HepG2 (cell line): ENCODE results near the gene PIEZO2. TPM values are rescaled to one million over a fixed set of nuclear protein-coding genes. Genes with fewer than 3 reads are reported as not detected.
A peak's percentile ranks its signal among the peaks of the same experiment; 100 is the strongest.

Experiments used
- ATAC-seq: fragments of 200-7000 bp; cut with Tn5 transposase; 3 replicates; pipeline ENCODE4 v1.9.1; 2020; ENCODE audit warnings: mild to moderate bottlenecking, moderate library complexity
- BruUV-seq: library from RNA; stranded (reverse); fragments of 400-500 nt; replicated peaks from 2 replicates; lab custom pipeline; 2021; lab: Mats Ljungman, UMichigan
- CTCF ChIA-PET: fragments of 300-600 bp; formaldehyde crosslinking; extraction: SDS; loops from one replicate; lab custom pipeline; 2021; ENCODE audit warnings: low total read pairs, inconsistent platforms, low intra/inter-chr PET ratio; lab: Yijun Ruan, JAX
- POLR2A ChIA-PET: fragments of 350-600 bp; sonication (Branson Sonifier 250); formaldehyde crosslinking; loops from one replicate; lab custom pipeline; 2020; ENCODE audit warnings: antibody characterized with exemption, inconsistent platforms; lab: Yijun Ruan, JAX
- DNase-seq: peaks from one replicate; pipeline ENCODE4 v3.0.0-alpha.2; 2015; ENCODE audit warnings: low spot score
- FAIRE-seq: peaks from 3 replicates; lab custom pipeline; 2011; peaks lifted over from hg19 to GRCh38; lab: Jason Lieb, UNC
- H2AFZ ChIP-seq: one replicate; pipeline ENCODE4 v1.6.1; 2011; ENCODE audit warnings: low read length, inconsistent platforms
- H3K27ac ChIP-seq: fragments of 300-600 bp; 3 replicates; pipeline ENCODE4 v1.8.0; 2011; ENCODE audit warnings: mixed run types, mild to moderate bottlenecking, mixed read lengths, low read length, inconsistent platforms; ENCODE audit not compliant: insufficient read depth; ENCODE audit errors: extremely low read length
- H3K27me3 ChIP-seq, 2 experiments: fragments of 200-600 bp in 1 of 2; 2 replicates in 1 of 2; 3 replicates in 1 of 2; pipeline versions ENCODE4 v1.6.0 to v1.8.0; 2011; ENCODE audit warnings: low read length in 2 of 2, mild to moderate bottlenecking in 2 of 2, moderate library complexity in 2 of 2, inconsistent platforms in 1 of 2; ENCODE audit not compliant: insufficient read depth in 2 of 2, control insufficient read depth in 1 of 2
- H3K36me3 ChIP-seq, 2 experiments: fragments of 200-600 bp in 1 of 2; replicated peaks in 1 of 2; 2 replicates in 1 of 2; 3 replicates in 1 of 2; pipeline versions ENCODE4 v1.5.1 to v1.8.0; 2011; ENCODE audit warnings: low read length in 2 of 2, inconsistent platforms in 1 of 2; ENCODE audit not compliant: insufficient read depth in 2 of 2, control insufficient read depth in 1 of 2
- H3K4me1 ChIP-seq: 2 replicates; pipeline ENCODE4 v1.5.1; 2012; ENCODE audit warnings: low read length, inconsistent platforms; ENCODE audit not compliant: insufficient read depth
- H3K4me2 ChIP-seq: 2 replicates; pipeline ENCODE4 v1.6.0; 2011; ENCODE audit warnings: low read depth, low read length, inconsistent platforms
- H3K4me3 ChIP-seq, 3 experiments: fragments of 200-600 bp in 1 of 3; sonication (generic), shearing (Covaris generic) in 1 of 3; replicated peaks in 1 of 3; 2 replicates each; pipeline ENCODE4 v1.5.1; 2011 to 2016; ENCODE audit warnings: low read length in 3 of 3, inconsistent platforms in 2 of 3, low read depth in 2 of 3, mild to moderate bottlenecking in 2 of 3, control low read depth in 1 of 3, mixed read lengths in 1 of 3; ENCODE audit not compliant: insufficient read depth in 1 of 3
- H3K79me2 ChIP-seq: one replicate; pipeline ENCODE4 v1.6.1; 2011; ENCODE audit warnings: low read length, inconsistent platforms; ENCODE audit not compliant: insufficient read depth
- H3K9ac ChIP-seq: 2 replicates; pipeline ENCODE4 v1.6.0; 2011; ENCODE audit warnings: mild to moderate bottlenecking, low read depth, low read length, inconsistent platforms; ENCODE audit not compliant: insufficient read depth
- H3K9me3 ChIP-seq: 2 replicates; pipeline ENCODE4 v1.5.1; 2012; ENCODE audit warnings: mild to moderate bottlenecking, low read length
- H4K20me1 ChIP-seq: 2 replicates; pipeline ENCODE4 v1.6.0; 2011; ENCODE audit warnings: inconsistent platforms, mild to moderate bottlenecking, low read length, moderate library complexity; ENCODE audit not compliant: insufficient read depth
- ATF1 ChIP-seq: IDR thresholded peaks from 2 replicates; pipeline ENCODE4 v1.6.1; 2016; ENCODE audit warnings: mild to moderate bottlenecking, control low read depth
- FOXO1 ChIP-seq: sonication (generic); formaldehyde crosslinking; IDR thresholded peaks from 2 replicates; pipeline ENCODE4 v1.4.0; 2020; ENCODE audit warnings: missing genetic modification reagents
- GMEB1 ChIP-seq: sonication (generic); formaldehyde crosslinking; IDR thresholded peaks from 2 replicates; pipeline ENCODE4 v1.5.1; 2020; ENCODE audit warnings: missing genetic modification reagents, mild to moderate bottlenecking, borderline replicate concordance
- GMEB2 ChIP-seq: IDR thresholded peaks from 2 replicates; pipeline ENCODE4 v1.6.1; 2016; ENCODE audit warnings: missing biosample characterization, missing genetic modification reagents, low read depth
- HNF4A ChIP-seq: sonication (generic); formaldehyde crosslinking; IDR thresholded peaks from 2 replicates; pipeline ENCODE4 v1.4.0; 2020; ENCODE audit warnings: missing genetic modification reagents
- LCORL ChIP-seq, 2 experiments: fragments of 450-650 bp in 1 of 2; sonication (generic) in 1 of 2; formaldehyde crosslinking in 1 of 2; IDR thresholded peaks; 2 replicates each; pipeline versions ENCODE4 v1.5.0 to v1.6.1; 2017 to 2020; ENCODE audit warnings: antibody characterized with exemption in 1 of 2, missing genetic modification reagents in 1 of 2
- MYNN ChIP-seq: sonication (generic); formaldehyde crosslinking; IDR thresholded peaks from 2 replicates; pipeline ENCODE4 v1.4.0; 2020; ENCODE audit warnings: mild to moderate bottlenecking, low read depth, missing genetic modification reagents
- PRDM4 ChIP-seq: sonication (generic); formaldehyde crosslinking; IDR thresholded peaks from 2 replicates; pipeline ENCODE4 v1.9.0; 2021; ENCODE audit warnings: missing genetic modification reagents, borderline replicate concordance
- ZNF44 ChIP-seq: sonication (generic); formaldehyde crosslinking; IDR thresholded peaks from 2 replicates; pipeline ENCODE4 v1.5.1; 2020; ENCODE audit warnings: mild to moderate bottlenecking, missing genetic modification reagents
- WGBS: methylation state at CpG from one replicate; pipeline ENCODE4 v1.1.6; 2017; ENCODE audit warnings: low lambda C conversion rate; 5-methylcytosine and 5-hydroxymethylcytosine counted together
- in situ Hi-C: cut with HindIII; loops from 2 replicates; pipeline ENCODE4 v1.10.0; 2017; ENCODE audit warnings: low pct_unique_long_range_greater_than_20kb; ENCODE audit not compliant: extremely low pct_ligation_motif_present
- intact Hi-C: fragments of 100-400 bp; cut with micrococcal nuclease; formaldehyde crosslinking; loops from one replicate; pipeline ENCODE4 v1.10.0; 2022; ENCODE audit not compliant: unreplicated experiment
- polyA plus RNA-seq, 8 experiments: library from polyadenylated mRNA; depleted of rRNA in 3 of 8; stranded (reverse) in 7 of 8; unstranded in 1 of 8; fragments of >200 nt; fragmentation: Illumina TruSeq in 4 of 8; extraction: Trizol in 4 of 8; gene quantifications; 2 replicates each; pipeline versions ENCODE4 v1.2.1 to v1.2.3, GENCODE V29; 2011 to 2016; ENCODE audit warnings: low read depth in 4 of 8, missing spikeins in 1 of 8, mixed read lengths in 1 of 8; ENCODE audit not compliant: insufficient read depth in 1 of 8
- total RNA-seq, 5 experiments: library from RNA; depleted of rRNA; stranded (reverse); fragments of >200 nt; fragmentation: Illumina TruSeq; extraction: Trizol; gene quantifications; 2 replicates each; pipeline ENCODE4 v1.2.3, GENCODE V29; 2016; ENCODE audit warnings: low read depth in 1 of 5

PIEZO2 gene
- total and polyA plus RNA-seq, 2 of the 13 experiments (the other 11 are each of a cell fraction or from before 2014, with no cell fraction given), result 15.2 to 27.2 TPM

- Histone ChIP-seq H3K79me2 (no peaks in the 10 kb centered on the region), H4K20me1 (no peaks in the 10 kb centered on the region), H3K4me3 (peak overlapping the region in 2 of 3 experiments; percentile 3 to 26; a peak in 1 of 6 replicates)
- BruUV-seq, result TSS peak; percentile 69
- peak; percentile 44 for ATAC-seq
- no peak for TF ChIP-seq MYNN (CRISPR knock-in tag)
- no peak for TF ChIP-seq ATF1
- TF ChIP-seq ZNF44, result no peak
- no peak for TF ChIP-seq LCORL (IDR thresholded peaks at IDR 0.05)
- 0 out of 2 replicates have a peak, but pooled peaks have one; percentile 0 for TF ChIP-seq LCORL (CRISPR knock-in tag; IDR thresholded peaks at IDR 0.05)
- TF ChIP-seq, all 625 proteins: peak for 1
- in situ Hi-C loops (loop anchor here (10.0 kb wide), 1 partner anchor 75 kb away; no protein-coding TSS in a partner anchor), intact Hi-C loops (no loop called here)
- Histone ChIP-seq H3K4me2 (peak overlapping the region; percentile 58), H2AFZ (no peak overlapping the region), H3K9me3 (no peaks in the 10 kb centered on the region), H3K27ac (peak overlapping the region; percentile 71), H3K9ac (no peak overlapping the region; the same call in 1 of the 2 replicates), H3K27me3 (no peaks in the 10 kb centered on the region), H3K4me1 (peaks cover 86% of the 10 kb centered on the region), H3K36me3 (no peaks in the 10 kb centered on the region)
- FAIRE-seq (no peak), DNase-seq (peak; percentile 63)
- WGBS, result 18% methylated on average over 4 of the region's 4 CpGs
- CTCF ChIA-PET, result no interaction called here
- POLR2A ChIA-PET, result interaction anchor here (1.3 to 1.4 kb wide), 2 partner anchors 29 to 114 kb away, joined by 3 read pairs; no protein-coding TSS in a partner anchor
These were observed 29.8 kb downstream of the PIEZO2 start for GRCh38 chr18:11119550-11119949.

- peak overlapping the region; percentile 37 for H3K4me2 ChIP-seq
- ChIA-PET CTCF (no interaction called here), POLR2A (no interaction called here)
- H3K27ac ChIP-seq, result peak overlapping the region; percentile 43
- H3K4me3 ChIP-seq, result no peak overlapping the region
- H3K4me1 ChIP-seq, result peaks cover 86% of the 10 kb centered on the region
- 0 out of 2 replicates have a peak overlapping the region, but pooled peaks have one; percentile 12 for H3K9ac ChIP-seq
- H2AFZ ChIP-seq, result no peak overlapping the region
- no peaks in the 10 kb centered on the region for H3K9me3 ChIP-seq
- H3K27me3 ChIP-seq, result no peaks in the 10 kb centered on the region
- peak; percentile 78 for ATAC-seq
- no peaks in the 10 kb centered on the region for H3K36me3 ChIP-seq
- H4K20me1 ChIP-seq, result no peaks in the 10 kb centered on the region
- WGBS, result 8% methylated on average over 3 of the region's 3 CpGs
- DNase-seq, result peak; percentile 69
- intact Hi-C loops, result no loop called here
- BruUV-seq, result no TSS peak
- in situ Hi-C loops, result loop anchor here (10.0 kb wide), 1 partner anchor 73 kb away; no protein-coding TSS in a partner anchor
- H3K79me2 ChIP-seq, result no peaks in the 10 kb centered on the region
- FAIRE-seq, result peak; percentile 58
- TF ChIP-seq HNF4A (peak; percentile 81), PRDM4 (CRISPR knock-in tag) (no peak), GMEB2 (no peak), FOXO1 (CRISPR knock-in tag) (peak; percentile 70), GMEB1 (no peak)
These were observed 31.2 kb downstream of the PIEZO2 start for GRCh38 chr18:11118051-11118766.
